HCT116 (cell line): ENCODE data around the gene RAP2A. TPM values are rescaled to one million over a fixed set of nuclear protein-coding genes. Genes with fewer than 3 reads are reported as not detected.

Experiments
- ATAC-seq: fragments of 200-7000 bp; cut with Tn5 transposase; 2 replicates; pipeline ENCODE4 v1.9.1; 2020; ENCODE audit warnings: mild to moderate bottlenecking, moderate library complexity
- BruUV-seq: library from RNA; stranded (reverse); fragments of 400-500 nt; replicated peaks from 2 replicates; lab custom pipeline; 2021; lab: Mats Ljungman, UMichigan
- CTCF ChIA-PET: fragments of 300-600 bp; sonication (Branson Sonifier 250); formaldehyde crosslinking; loops from one replicate; lab custom pipeline; 2021; ENCODE audit warnings: antibody characterized with exemption; lab: Charles Lee
- POLR2A ChIA-PET: fragments of 300-600, 350-600 bp; sonication (Branson Sonifier 250); formaldehyde crosslinking; loops from one replicate; lab custom pipeline; 2021; ENCODE audit warnings: antibody characterized with exemption; lab: Charles Lee
- RAD21 ChIA-PET, 2 experiments: fragments of 300-600 bp; sonication (Branson Sonifier 250); formaldehyde crosslinking; loops; one replicate each; lab custom pipeline; 2023; ENCODE audit warnings: low total read pairs in 2 of 2; ENCODE audit not compliant: uncharacterized antibody in 2 of 2, unreplicated experiment in 2 of 2, low non-redundant PET in 1 of 2; lab: Charles Lee
- DNase-seq: peaks from one replicate; pipeline ENCODE4 v3.0.0-alpha.2; 2010; ENCODE audit warnings: low read depth, low spot score
- H2AFZ ChIP-seq: fragments of 200-600 bp; shearing (Covaris generic), sonication (generic); 2 replicates; pipeline ENCODE4 v1.6.1; 2017; ENCODE audit warnings: low read depth, mixed run types, mixed read lengths, antibody characterized with exemption, low read length; ENCODE audit not compliant: poor library complexity, severe bottlenecking
- H3K27ac ChIP-seq: 2 replicates; pipeline ENCODE4 v1.5.1; 2012; ENCODE audit warnings: low read depth, low read length
- H3K27me3 ChIP-seq: fragments of 200-600 bp; sonication (generic); 2 replicates; pipeline ENCODE4 v1.6.1; 2016; ENCODE audit warnings: mixed run types, low read length, mixed read lengths; ENCODE audit not compliant: insufficient read depth
- H3K36me3 ChIP-seq, 2 experiments: fragments of 200-500 bp in 1 of 2; fragments of 200-600 bp in 1 of 2; sonication (Bioruptor generic) in 1 of 2; sonication (generic) in 1 of 2; 2 replicates each; pipeline versions ENCODE4 v1.5.1 to v1.6.1; 2014 to 2016; ENCODE audit warnings: low read length in 2 of 2, inconsistent platforms in 1 of 2, mixed read lengths in 1 of 2, mixed run types in 1 of 2; ENCODE audit not compliant: insufficient read depth in 2 of 2, control insufficient read depth in 1 of 2
- H3K4me1 ChIP-seq, 2 experiments: fragments of 200-600 bp in 1 of 2; sonication (generic) in 1 of 2; 2 replicates each; pipeline versions ENCODE4 v1.5.1 to v1.6.1; 2012 to 2017; ENCODE audit warnings: low read length in 2 of 2, inconsistent platforms in 1 of 2, mild to moderate bottlenecking in 1 of 2, mixed read lengths in 1 of 2, mixed run types in 1 of 2, moderate library complexity in 1 of 2; ENCODE audit not compliant: insufficient read depth in 2 of 2, control insufficient read depth in 1 of 2
- H3K4me2 ChIP-seq: fragments of 200-600 bp; sonication (generic); 2 replicates; pipeline ENCODE4 v1.6.1; 2017; ENCODE audit warnings: mixed run types, low read length, mixed read lengths
- H3K4me3 ChIP-seq, 2 experiments: fragments of 200-600 bp in 1 of 2; sonication (generic) in 1 of 2; replicated peaks in 1 of 2; 2 replicates each; pipeline ENCODE4 v1.5.1; 2011 to 2016; ENCODE audit warnings: low read length in 2 of 2, control low read depth in 1 of 2, low read depth in 1 of 2, mild to moderate bottlenecking in 1 of 2, mixed read lengths in 1 of 2, mixed run types in 1 of 2
- H3K79me2 ChIP-seq: fragments of 200-600 bp; sonication (generic); 2 replicates; pipeline ENCODE4 v1.6.1; 2017; ENCODE audit warnings: mild to moderate bottlenecking, mixed run types, low read length, moderate library complexity, mixed read lengths; ENCODE audit not compliant: insufficient read depth
- H3K9ac ChIP-seq: fragments of 200-600 bp; sonication (generic); 2 replicates; pipeline ENCODE4 v1.6.1; 2016; ENCODE audit warnings: low read length, mixed read lengths
- H3K9me2 ChIP-seq: fragments of 200-600 bp; sonication (generic), shearing (Covaris generic); 2 replicates; pipeline ENCODE4 v1.6.1; 2017; ENCODE audit warnings: mixed run types, mild to moderate bottlenecking, moderate library complexity; ENCODE audit not compliant: insufficient read depth
- H3K9me3 ChIP-seq, 2 experiments: fragments of 200-500 bp in 1 of 2; fragments of 200-600 bp in 1 of 2; sonication (Bioruptor generic) in 1 of 2; sonication (generic) in 1 of 2; 2 replicates each; pipeline ENCODE4 v1.6.1; 2014 to 2017; ENCODE audit warnings: low read length in 2 of 2, mixed read lengths in 2 of 2, inconsistent platforms in 1 of 2, low read depth in 1 of 2, mild to moderate bottlenecking in 1 of 2, mixed run types in 1 of 2, moderate library complexity in 1 of 2; ENCODE audit not compliant: control insufficient read depth in 1 of 2, insufficient read depth in 1 of 2
- H4K20me1 ChIP-seq: fragments of 200-600 bp; sonication (generic), shearing (Covaris generic); 2 replicates; pipeline ENCODE4 v1.6.1; 2017; ENCODE audit warnings: mixed run types, mild to moderate bottlenecking, moderate library complexity; ENCODE audit not compliant: insufficient read depth
- ATF3 ChIP-seq: IDR thresholded peaks from 2 replicates; pipeline ENCODE4 v1.6.1; 2012
- CBX3 ChIP-seq: IDR thresholded peaks from 2 replicates; pipeline ENCODE4 v1.6.1; 2012; ENCODE audit warnings: low read depth
- CEBPB ChIP-seq: IDR thresholded peaks from 2 replicates; pipeline ENCODE4 v1.6.1; 2012; ENCODE audit warnings: low read depth
- EGR1 ChIP-seq: IDR thresholded peaks from 2 replicates; pipeline ENCODE4 v1.6.1; 2012; ENCODE audit warnings: low read depth
- EZH2 ChIP-seq: fragments of 200-600 bp; sonication (generic); IDR thresholded peaks from 2 replicates; pipeline ENCODE4 v1.6.1; 2017; ENCODE audit warnings: antibody characterized with exemption, mixed run types
- JUND ChIP-seq: IDR thresholded peaks from 2 replicates; pipeline ENCODE4 v1.6.1; 2012
- REST ChIP-seq: IDR thresholded peaks from 2 replicates; pipeline ENCODE4 v1.6.1; 2012; ENCODE audit warnings: low read depth
- SIN3A ChIP-seq: IDR thresholded peaks from 2 replicates; pipeline ENCODE4 v1.6.1; 2012; ENCODE audit warnings: low read depth
- SRF ChIP-seq: IDR thresholded peaks from 2 replicates; pipeline ENCODE4 v1.6.1; 2012; ENCODE audit warnings: low read depth
- YY1 ChIP-seq: IDR thresholded peaks from 2 replicates; pipeline ENCODE4 v1.6.1; 2011; ENCODE audit warnings: low read length, low read depth, moderate library complexity, mild to moderate bottlenecking; ENCODE audit not compliant: insufficient replicate concordance; ENCODE audit errors: extremely low read depth
- ZNF274 ChIP-seq: fragments of 200-500 bp; sonication (Bioruptor generic); IDR thresholded peaks from 2 replicates; pipeline ENCODE4 v1.6.1; 2014; ENCODE audit warnings: mild to moderate bottlenecking, low read depth, low read length, inconsistent platforms
- intact Hi-C: fragments of 100-400 bp; cut with micrococcal nuclease; formaldehyde crosslinking; loops from 2 replicates; pipeline ENCODE4 v1.10.0; 2022
- total RNA-seq: library from RNA; stranded (reverse); gene quantifications from one replicate; pipeline ENCODE4 v1.2.1, GENCODE V29; 2021; ENCODE audit not compliant: unreplicated experiment

Gene RAP2A
- total RNA-seq, 1 experiment from 2014 or later, result 27.6 TPM

GRCh38 chr13:97499181-97499580, 65.2 kb downstream of the RAP2A start:
- CTCF ChIA-PET, result no interaction called here

More at GRCh38 chr13:97499181-97499580, 65.2 kb downstream of the RAP2A start:
- Histone ChIP-seq H4K20me1 (no peaks in the 10 kb centered on the region), H3K4me2 (no peak overlapping the region), H3K79me2 (no peaks in the 10 kb centered on the region), H3K4me3 (no peak overlapping the region), H3K27me3 (0 out of 2 replicates have a peak, but pooled peaks cover 6% of the 10 kb centered on the region), H3K4me1 (no peaks in the 10 kb centered on the region), H3K27ac (no peak overlapping the region), H3K36me3 (no peaks in the 10 kb centered on the region), H3K9ac (no peak overlapping the region), H2AFZ (no peak overlapping the region), H3K9me2 (no peaks in the 10 kb centered on the region), H3K9me3 (no peaks in the 10 kb centered on the region)
- ChIA-PET RAD21 (no interaction called here), POLR2A (no interaction called here)
- intact Hi-C loops, result no loop called here
- no peak for ATAC-seq
- no peak for DNase-seq
- no TSS peak for BruUV-seq
- no peak for TF ChIP-seq CBX3
- no peak for TF ChIP-seq REST
- TF ChIP-seq JUND, result no peak
- TF ChIP-seq YY1, result no peak
- TF ChIP-seq EZH2, result no peak
- no peak for TF ChIP-seq SIN3A
- TF ChIP-seq SRF, result no peak
- no peak for TF ChIP-seq ZNF274
- no peak for TF ChIP-seq EGR1
- no peak for TF ChIP-seq ATF3
- TF ChIP-seq CEBPB, result no peak
- TF ChIP-seq, all 23 proteins: peak for 0
